HG02970 (cell line): ENCODE results near the gene CPSF4.
"Not testable (repeated sequence)": the region's sequence is repeated elsewhere in the genome, so short reads cannot be mapped to it uniquely, and the experiment has no call there.

Experiments
- ATAC-seq: cut with Tn5 transposase; IDR thresholded peaks from one replicate; pipeline ENCODE4 v1.9.1; 2021; ENCODE audit warnings: mild to moderate bottlenecking, moderate library complexity, moderate number of reproducible peaks; ENCODE audit not compliant: unreplicated experiment, low FRiP score

CPSF4 gene

GRCh38 chr7:99407872-99408378 lies 30.8 kb upstream of the CPSF4 start:
- ATAC-seq: peak; percentile 3

GRCh38 chr7:99408379-99409191 lies 30.2 kb upstream of the CPSF4 start, which contains the start of the genes BUD31 and PDAP1:
BUD31 (plus strand) TSS chr7:99408969; CDS start chr7:99411093, 2,124 bp downstream.
PDAP1 (minus strand) TSS chr7:99408597; CDS start chr7:99408548, 49 bp downstream.
- ATAC-seq: peak; percentile 79

- no peak for ATAC-seq
Observed at GRCh38 chr7:99409192-99409572, 29.6 kb upstream of the CPSF4 start.

- ATAC-seq: no peak
Observed at GRCh38 chr7:99409806-99410205, 28.9 kb upstream of the CPSF4 start.

GRCh38 chr7:99410635-99411034 lies 28.1 kb upstream of the CPSF4 start:
- no peak for ATAC-seq

- ATAC-seq: not testable (repeated sequence)
Observed at GRCh38 chr7:99415513-99416127, 23.1 kb upstream of the CPSF4 start.

GRCh38 chr7:99418260-99418659 lies 20.5 kb upstream of the CPSF4 start:
- ATAC-seq: no peak

- ATAC-seq: no peak
Observed at GRCh38 chr7:99419323-99420021, 19.3 kb upstream of the CPSF4 start.

- ATAC-seq: no peak
Observed at GRCh38 chr7:99420213-99420612, 18.5 kb upstream of the CPSF4 start.

- no peak for ATAC-seq
Observed at GRCh38 chr7:99420986-99421385, 17.8 kb upstream of the CPSF4 start.

- ATAC-seq: no peak
Observed at GRCh38 chr7:99422186-99422585, 16.6 kb upstream of the CPSF4 start.

- ATAC-seq: no peak
Observed at GRCh38 chr7:99422625-99423024, 16.1 kb upstream of the CPSF4 start.

- ATAC-seq: no peak
Observed at GRCh38 chr7:99424932-99425730, 13.6 kb upstream of the CPSF4 start.

- ATAC-seq: no peak
Observed at GRCh38 chr7:99428972-99429566, 9.7 kb upstream of the CPSF4 start.

- no peak for ATAC-seq
Observed at GRCh38 chr7:99429756-99430155, 9.0 kb upstream of the CPSF4 start.

GRCh38 chr7:99431756-99432540 lies 6.8 kb upstream of the CPSF4 start:
- ATAC-seq: not testable (repeated sequence)

GRCh38 chr7:99433158-99433557 lies 5.6 kb upstream of the CPSF4 start:
- ATAC-seq: no peak

- no peak for ATAC-seq
Observed at GRCh38 chr7:99437946-99438572, 684 bp upstream of the CPSF4 start.

- ATAC-seq: no peak
Observed at GRCh38 chr7:99440195-99440594, 1.5 kb downstream of the CPSF4 start.
